Endometrial microvascular endothelial cells (primary cell): ENCODE measurements around the gene ADCY4. TPM values are rescaled to one million over a fixed set of nuclear protein-coding genes. Genes with fewer than 3 reads are reported as not detected.
"Not testable (repeated sequence)": the region's sequence is repeated elsewhere in the genome, so short reads cannot be mapped to it uniquely, and the experiment has no call there.

ENCODE experiments used
- in situ Hi-C: cut with HindIII; loops from 2 replicates; pipeline ENCODE4 v1.10.0; 2017; ENCODE audit warnings: low sequenced_read_pairs, low pct_unique_long_range_greater_than_20kb; ENCODE audit errors: inconsistent ontology term
- total RNA-seq: library from RNA; depleted of rRNA; stranded (reverse); fragments of >200 nt; gene quantifications from one replicate; pipeline ENCODE4 v1.2.3, GENCODE V29; 2015; ENCODE audit errors: inconsistent ontology term

ADCY4 gene
- total RNA-seq, 1 donor from 2014 or later, result 13.9 TPM

DNA sequence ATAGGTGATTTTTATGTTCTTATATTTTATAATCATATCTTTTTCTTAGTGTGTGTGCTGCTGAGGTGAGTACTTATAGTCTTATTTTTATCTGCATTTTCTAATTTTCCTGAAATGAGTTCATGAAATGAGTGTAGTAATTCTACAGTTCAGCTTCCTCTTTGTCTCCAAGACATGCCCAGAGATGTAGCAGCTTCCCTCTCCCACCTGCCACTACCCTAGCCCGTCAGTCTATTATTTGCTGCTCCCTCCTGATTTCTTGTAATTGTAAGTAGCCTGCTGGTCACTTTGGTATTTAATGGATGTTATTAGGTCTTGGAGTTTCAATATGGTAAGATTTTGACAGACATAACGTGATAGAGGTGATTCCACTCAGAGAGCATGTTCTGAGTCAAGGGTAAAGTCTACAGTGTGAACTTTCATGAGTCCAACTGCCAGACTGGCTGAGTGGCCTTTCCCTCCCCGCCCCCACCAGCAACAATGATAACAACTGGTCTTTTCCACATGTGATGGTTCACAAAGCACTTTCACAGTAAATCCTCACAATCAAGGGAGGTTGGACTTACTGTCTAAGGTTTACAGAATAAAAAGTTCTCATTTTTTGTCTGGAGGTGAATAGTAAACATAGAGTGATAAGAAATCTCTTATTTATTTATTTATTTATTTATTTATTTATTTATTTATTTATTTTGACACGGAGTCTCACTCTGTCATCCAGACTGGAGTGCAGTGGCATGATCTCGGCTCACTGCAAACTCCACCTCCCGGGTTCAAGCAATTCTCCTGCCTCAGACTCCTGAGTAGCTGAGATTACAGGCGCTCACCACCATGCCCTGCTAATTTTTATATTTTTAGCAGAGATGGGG, 9.2 kb upstream of the ADCY4 start:
- in situ Hi-C loops, result no loop called here

DNA sequence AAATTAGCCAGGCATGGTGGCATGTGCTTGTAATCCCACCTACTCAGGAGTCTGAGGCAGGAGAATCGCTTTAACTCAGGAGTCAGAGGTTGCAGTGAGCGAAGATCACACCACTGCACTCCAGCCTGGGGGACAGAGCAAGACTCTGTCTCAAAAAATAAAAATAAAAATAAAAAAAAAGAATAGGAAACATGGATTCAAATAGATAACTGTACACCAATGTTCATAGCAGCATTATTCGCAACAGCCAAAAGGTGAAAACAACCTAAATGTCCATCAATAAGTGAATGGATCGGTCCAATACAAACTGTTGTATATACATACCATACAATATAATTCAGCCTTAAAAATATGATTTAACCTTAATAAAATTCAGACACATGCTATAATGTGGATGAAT, 8.0 kb upstream of the ADCY4 start:
- in situ Hi-C loops, result no loop called here

DNA sequence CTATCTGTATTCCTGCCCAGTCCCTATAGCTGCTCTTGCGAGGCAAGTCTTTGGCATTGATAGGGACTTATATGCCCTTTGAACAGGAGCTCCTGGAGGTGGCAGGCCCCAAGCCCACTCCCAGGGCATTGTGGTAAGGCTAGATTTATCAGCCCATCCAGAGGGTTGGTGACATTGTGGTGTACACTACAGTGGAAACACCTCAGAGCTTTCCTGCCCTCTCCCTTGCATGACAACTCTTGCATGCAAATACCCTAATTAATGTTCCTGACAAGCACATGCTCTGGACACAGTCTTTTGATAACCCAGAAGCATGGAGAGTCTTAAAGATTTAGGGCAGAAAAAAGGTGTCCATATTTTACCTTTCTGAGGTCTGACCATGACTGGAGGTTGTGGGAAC, 5.7 kb upstream of the ADCY4 start:
- in situ Hi-C loops, result no loop called here

DNA sequence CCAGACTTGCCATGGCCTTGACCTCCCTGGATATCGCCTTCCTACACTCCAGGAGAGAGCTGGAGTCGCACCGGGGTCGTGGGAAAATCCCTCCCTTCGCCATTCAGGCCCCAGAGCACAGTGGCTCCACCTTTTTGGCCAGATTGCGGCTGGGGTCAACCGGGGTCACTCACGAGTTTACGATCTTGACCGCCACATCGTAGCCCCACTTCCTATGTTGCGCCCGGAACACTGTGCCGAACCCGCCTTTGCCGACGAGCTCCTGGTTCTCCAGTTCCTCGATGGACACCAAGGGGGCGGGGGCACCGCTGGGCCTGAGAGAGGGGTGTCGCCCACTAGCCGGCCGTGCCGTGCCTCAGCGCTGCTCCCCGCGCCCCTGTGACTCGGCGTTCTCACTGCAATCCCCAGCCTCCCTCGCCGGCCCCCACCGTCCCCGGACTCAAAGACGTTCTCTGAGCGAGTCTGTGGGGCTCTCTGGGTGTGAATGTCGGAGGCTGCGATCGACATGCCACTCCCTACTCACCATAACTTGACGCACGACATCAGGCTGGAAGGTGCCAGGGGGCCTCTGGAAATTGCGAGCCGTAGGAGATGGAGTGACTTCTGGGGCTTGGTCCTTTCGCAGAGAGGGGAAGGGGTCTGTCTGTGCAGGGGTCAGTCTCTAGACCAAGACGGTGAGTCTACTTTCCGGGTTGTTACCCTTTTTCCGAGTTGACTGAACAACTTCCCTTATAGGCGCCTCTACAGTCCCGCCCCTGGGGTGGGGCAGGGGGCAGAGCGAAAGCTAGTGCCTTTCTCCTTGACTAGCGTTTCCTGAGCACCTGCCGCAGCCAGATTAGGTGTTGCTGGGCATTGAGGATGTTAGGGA, 4.6 kb upstream of the ADCY4 start, which contains the start of gene RIPK3:
Gene RIPK3, minus strand, starts transcription at position 708 of the 868 bp plus-strand sequence. Its CDS starts 165 bp downstream, at position 543.
- in situ Hi-C loops, result no loop called here

DNA sequence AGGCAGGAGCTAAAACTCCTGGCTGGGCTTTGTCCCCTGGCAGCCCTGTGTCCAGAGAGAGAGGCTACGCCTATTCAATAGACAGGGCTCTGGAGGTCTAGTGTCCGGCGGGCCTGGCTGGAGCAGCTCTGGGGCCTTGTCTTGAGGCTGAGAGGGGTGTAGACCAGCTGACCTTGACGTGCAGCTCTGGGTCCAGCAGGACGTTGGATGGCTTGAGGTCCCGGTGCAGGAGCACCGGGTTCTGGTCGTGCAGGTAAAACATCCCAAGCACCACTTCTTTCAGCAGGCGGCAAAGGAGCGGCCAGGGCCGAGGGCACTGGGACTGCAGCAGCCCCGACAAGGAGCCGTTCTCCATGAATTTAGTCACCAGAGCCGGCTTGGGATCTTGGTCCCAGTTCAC, 4.0 kb upstream of the ADCY4 start:
- in situ Hi-C loops, result no loop called here

DNA sequence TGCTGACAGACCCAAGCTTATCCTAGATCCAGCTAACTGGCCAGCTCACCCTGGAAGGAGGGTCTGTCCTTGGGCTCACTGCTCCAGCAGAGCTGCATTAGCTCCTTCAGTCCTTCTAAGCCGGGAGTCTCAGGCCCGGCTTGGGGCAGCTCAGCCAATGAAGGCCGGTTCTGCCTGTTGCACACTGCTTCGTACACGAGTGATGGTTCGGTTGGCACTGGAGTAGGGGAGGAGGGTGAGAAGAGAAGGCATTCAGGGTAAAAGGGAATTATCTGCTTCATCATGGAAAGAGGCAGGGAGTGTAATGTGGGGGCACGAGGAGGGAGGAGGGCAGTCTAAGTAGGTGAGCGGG, 2.9 kb upstream of the ADCY4 start:
- in situ Hi-C loops, result no loop called here

DNA sequence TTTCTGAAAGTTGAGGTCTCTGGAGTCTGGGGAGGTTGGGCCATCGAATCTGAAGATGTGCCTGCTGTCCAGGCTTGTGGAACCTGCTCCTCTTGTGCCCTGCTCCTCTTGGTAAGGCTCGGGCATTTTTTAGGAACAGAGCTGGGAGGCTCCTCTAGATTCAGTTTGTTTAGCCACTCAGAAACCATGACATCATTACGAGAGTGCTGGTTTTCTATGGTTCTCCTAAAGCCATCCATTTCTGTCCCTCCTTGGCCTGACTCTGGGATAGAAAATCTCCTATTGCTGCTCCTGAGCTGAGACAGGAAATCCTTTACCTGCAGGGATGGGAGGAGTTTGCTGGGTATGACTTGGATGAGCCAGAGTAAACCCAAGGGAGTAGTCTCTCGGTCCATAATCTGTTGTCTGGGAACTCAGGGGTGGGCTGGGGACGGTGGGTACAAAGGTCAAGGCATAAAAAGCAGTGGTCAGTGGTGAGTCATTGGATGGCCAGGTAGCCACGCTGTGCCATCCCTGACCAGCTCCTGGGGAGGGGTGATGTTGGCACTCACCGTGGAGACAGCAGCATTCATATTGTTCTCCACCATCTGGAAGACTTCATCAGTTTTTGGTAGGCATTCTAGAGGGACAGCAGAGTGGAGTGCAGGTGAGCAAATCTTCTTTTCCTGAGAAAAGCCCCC, 2.4 kb upstream of the ADCY4 start:
- in situ Hi-C loops, result no loop called here

DNA sequence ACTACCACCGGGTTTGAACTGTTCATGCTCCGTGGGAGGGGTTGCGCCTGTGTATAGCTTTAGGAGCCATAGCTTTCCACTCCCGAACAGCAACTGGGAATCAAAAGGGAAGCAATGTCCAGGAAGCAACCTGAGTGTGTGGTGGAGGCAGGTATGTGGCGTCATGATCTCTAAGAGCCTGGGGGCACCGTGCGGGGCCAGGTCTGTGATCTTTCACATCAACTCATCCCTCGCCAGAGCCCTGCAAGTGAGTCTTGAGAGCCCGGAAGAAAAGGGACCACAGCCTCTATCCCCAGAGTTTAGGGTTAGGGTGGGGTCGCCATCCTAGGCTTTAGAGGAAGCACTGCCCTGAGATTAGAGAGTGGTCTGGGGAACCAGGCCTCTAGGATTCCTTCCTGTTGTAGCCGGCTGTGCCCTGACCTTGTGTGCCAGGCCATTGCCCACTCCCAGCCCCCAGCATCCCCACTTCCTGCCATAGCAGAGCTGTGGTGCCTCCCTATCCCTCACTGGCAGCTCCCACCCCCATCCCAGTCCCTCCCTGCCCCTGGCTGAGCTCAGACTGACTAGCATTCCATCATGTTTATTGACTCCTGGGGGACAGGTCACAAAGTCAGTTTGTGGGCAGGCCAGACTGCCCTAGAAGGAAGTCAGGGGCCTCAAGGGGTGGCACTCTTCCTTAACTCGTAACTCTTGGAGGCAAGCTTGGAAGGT, 745 bp upstream of the ADCY4 start:
- in situ Hi-C loops, result no loop called here

DNA sequence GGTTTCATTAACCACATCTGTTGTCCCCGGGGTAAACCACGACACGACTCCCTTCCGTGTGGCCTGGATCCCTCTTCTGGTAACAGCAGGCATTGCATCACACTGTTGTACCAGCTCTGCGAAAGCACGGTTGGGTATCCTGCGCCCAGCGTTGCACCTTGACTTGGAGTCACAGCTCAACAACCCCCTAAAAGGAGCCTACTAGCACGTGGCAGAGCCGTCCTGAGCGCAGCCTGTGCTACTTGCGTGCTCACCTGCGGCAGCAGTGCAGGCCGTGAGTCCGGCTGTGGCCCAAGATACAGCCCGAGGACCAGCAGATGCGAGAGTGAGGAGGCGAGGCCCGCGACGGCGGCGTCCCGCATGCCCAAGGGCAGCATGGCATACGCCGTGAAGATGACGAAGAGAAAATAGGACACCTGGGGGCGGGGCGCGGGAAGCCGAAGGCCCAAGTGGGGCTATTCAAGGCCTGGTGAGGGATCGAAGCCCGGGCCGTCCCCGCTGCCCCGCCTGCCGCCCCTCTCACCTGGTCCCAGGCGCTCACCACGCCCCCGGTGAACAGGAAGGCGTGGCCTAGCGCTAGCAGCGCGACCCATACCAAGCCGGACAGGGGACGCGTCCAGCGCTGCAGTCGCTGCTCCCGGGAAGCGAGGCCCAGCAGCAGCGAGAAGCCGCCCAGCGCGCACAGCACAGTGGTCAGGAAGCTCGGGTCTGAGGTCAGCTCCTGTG, 2.4 kb downstream of the ADCY4 start:
- in situ Hi-C loops, result no loop called here

DNA sequence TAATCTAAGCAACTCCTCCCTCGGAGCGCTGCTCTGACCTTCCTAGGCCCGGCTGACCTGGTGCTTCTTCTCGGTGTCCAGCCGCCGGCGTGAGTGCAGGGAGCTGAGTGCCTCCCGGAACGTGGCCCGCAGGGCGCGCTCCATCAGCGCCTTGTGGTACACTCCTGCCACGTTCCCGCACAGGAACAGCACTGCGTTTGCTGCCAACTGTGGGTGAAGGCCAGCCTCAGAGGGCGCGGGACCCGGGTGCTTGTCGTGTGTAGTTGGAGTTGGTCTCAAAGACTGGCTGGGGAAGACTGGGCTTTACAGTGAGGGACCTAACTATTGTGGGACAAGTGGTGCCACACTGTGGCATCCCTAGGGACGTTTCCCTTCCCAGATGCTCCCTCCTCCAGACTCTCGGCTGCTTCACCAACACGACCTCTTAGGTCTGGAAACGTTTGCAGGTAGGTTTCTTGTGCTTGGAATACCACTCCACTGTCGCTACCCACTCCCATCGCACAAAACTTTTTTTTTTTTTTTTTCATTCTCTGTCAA, 3.1 kb downstream of the ADCY4 start:
- in situ Hi-C loops, result no loop called here

DNA sequence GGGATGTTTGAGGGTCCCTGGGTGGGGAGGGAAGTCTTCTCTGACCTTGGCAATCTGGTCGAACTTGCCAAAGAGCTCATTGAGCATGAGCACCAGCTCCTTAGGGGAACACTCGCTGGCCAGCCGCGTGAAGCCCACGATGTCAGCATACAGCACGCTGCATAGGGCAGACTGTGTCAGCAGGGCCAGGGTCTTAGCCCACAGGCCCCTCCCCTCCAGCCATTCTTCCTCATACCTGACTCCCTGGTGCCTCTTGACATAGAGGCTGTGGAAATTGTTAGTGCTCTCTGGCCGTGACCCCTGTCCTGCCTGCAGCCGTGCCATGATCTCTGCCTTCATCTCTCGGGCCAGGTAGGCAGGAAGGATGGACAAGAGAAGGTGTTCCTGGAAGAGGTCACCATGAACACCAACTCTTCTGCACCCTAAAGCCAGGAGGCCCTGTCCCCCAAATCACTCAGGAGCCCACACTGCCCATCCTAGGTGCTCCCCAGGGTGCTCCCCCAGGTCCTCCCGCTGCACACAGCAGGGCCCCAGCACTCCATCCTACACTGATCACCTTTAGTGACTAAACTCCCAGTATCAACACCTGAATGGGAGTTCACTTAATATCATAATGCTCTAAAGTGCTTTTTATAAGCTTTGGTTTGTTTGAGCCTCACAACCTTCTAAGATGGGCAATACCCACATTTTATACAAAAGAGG, 3.7 kb downstream of the ADCY4 start:
- in situ Hi-C loops, result no loop called here

DNA sequence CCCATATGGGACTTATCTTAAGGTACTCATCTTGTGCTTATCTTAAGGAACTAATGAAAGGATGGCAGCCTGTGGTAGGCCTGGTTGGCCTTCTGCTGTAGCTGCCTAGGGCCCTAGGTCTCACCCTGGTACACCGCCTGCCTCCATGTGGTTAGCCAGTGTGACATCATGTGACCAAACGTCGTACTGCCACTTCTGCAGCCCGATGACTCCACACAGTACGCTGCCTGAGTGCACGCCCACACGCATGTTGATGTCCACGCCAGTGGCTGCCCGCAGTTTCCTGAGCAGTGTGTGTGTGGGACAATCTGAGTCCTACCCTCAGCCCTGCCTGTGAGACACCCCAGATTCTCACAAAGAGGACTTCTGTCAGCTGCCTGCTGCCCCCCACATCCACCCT, 5.1 kb downstream of the ADCY4 start:
- in situ Hi-C loops, result no loop called here

DNA sequence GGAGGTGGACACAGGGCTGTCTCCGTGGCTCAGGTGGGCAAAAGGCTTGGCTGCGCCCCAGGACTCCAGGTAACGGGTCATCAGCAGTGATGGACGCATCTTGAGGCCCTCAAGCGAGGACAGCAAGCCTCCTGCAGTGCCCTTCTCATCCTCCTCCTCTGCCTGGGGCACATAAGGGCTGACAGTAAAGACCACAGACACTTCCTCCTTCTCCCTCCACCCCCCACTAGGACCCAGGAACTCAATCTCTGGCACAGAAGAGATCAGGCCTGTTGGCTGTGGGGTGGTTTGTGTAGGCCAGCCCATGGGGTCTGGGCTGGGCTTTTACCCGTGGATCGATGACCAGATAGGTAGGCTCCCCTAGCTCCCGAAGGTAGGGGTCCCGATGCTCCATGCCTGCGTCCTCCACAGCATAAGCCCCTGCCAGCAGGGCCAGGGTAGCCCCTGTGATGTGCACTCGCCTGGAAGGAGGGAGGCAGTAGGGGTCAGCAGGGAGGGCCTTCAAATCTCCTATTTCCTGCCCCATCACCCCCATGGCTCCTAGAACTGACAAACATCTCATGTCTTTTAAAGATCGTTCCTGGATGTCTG, 5.7 kb downstream of the ADCY4 start:
- in situ Hi-C loops, result no loop called here

DNA sequence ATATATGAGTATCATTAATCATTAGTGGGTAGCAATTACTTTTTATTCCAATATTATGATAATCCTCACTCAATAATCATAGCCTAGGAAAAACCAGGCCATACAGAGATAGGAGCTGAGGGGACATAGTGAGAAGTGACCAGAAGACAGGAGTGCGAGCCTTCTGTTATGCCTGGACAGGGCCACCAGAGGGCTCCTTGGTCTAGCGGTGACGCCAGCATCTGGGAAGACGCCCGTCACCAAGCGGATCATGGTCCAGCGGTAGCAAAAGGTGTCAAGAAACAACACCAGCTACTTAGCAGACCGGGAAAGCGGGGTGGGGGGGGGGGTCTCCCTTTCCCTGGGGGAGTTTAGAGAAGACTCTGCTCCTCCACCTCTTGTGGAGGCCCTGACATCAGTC, 7.0 kb downstream of the ADCY4 start:
- in situ Hi-C loops, result not testable (repeated sequence)

DNA sequence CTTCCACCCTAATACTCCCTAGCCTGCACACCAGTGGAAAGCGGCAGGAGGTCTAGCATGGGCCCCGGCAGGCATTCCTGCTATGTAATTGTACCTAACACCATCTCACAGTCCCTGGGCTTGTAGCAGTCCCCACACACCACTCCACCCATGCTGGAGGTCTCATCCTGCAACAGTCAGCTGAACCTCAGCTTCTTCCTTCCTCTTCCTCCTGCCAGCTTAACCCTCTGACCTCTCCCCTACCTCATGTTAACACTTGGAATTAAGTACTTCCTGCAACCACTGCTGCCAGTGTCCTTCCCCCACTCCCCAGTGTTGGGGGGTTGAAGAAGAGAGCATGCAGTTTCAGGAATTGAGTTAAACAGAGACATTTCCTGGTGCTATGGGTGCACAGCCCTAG, 7.6 kb downstream of the ADCY4 start:
- in situ Hi-C loops, result no loop called here

DNA sequence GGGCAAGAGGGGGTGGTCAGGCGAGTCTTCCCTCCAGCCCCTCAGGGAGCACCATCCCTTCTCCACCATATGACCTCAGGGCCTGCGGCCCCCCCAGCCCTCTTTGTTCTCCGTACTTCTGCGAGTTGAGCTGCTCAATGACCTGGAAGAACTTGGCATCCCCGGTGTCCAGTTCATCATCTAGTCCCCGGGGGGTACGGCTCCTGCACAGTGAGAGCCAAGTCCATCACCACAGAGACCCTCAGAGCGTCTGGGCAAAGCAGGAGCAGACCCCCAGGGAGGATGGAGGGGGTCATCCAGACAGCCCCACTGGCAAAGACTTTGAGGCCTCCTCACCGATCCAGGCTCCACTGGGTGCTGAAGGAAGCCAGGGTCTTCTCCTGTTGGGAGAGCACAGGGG, 8.9 kb downstream of the ADCY4 start:
- in situ Hi-C loops, result no loop called here

DNA sequence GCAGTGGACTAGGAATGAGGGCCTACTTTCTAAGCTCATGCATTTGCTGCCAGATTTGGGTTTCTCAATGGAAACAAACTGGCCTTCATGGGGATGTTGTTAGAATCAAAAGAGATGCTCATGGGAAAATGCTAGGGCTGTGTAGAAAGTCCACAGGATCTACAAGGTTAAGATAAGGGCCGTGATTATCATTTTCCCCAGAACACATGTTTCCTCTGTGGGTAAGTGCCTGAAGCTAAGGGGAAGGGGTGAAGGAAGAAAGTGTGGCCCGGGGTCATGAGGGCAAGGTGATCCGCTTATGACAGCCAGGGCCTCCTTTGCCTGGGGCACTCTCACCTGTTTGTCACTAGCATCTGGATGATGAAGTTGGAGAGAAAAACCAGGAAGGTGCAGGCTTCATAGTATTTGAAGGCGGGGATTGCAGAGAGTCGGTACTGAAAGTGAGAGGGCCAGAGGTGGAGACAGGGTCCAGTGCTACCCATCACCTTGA, 9.8 kb downstream of the ADCY4 start:
- in situ Hi-C loops, result no loop called here
